ENCODE results near the gene NPHP4.

Gene NPHP4

GRCh38 chr1:6003568-6004411 is 11.6 kb upstream of the NPHP4 start:
- no peak for TF ChIP-seq POU6F1 (CRISPR knock-in tag; IDR thresholded peaks at IDR 0.05; ENCODE audit: borderline replicate concordance, low read depth)
- TF ChIP-seq ZNF8 (CRISPR knock-in tag; IDR thresholded peaks at IDR 0.05), result no peak
- TF ChIP-seq BACH2 (CRISPR knock-in tag; IDR thresholded peaks at IDR 0.05; ENCODE audit: borderline replicate concordance), result no peak
- TF ChIP-seq ZC3H10 (CRISPR knock-in tag; IDR thresholded peaks at IDR 0.05), result no peak
- TF ChIP-seq ZFP30 (CRISPR knock-in tag; IDR thresholded peaks at IDR 0.05), result no peak
- TF ChIP-seq TCF4 (CRISPR knock-in tag; IDR thresholded peaks at IDR 0.05; ENCODE audit: borderline replicate concordance), result no peak
- no peak for TF ChIP-seq PATZ1 (CRISPR knock-in tag; IDR thresholded peaks at IDR 0.05; ENCODE audit: borderline replicate concordance)
- TF ChIP-seq ZNF70 (CRISPR knock-in tag; IDR thresholded peaks at IDR 0.05), result no peak
- no peak for TF ChIP-seq OSR1 (CRISPR knock-in tag; IDR thresholded peaks at IDR 0.05)
- no peak for TF ChIP-seq ARNTL (CRISPR knock-in tag; IDR thresholded peaks at IDR 0.05; ENCODE audit: borderline replicate concordance, low read depth)
- no peak for TF ChIP-seq GLIS3 (CRISPR knock-in tag; IDR thresholded peaks at IDR 0.05)
- no peak for TF ChIP-seq ISL1 (CRISPR knock-in tag; IDR thresholded peaks at IDR 0.05)
- no peak for TF ChIP-seq TSHZ2 (CRISPR knock-in tag; IDR thresholded peaks at IDR 0.05)
- TF ChIP-seq ZFP3 (CRISPR knock-in tag; IDR thresholded peaks at IDR 0.05), result no peak
- no peak for TF ChIP-seq TOX (CRISPR knock-in tag; IDR thresholded peaks at IDR 0.05; ENCODE audit: borderline replicate concordance)
- TF ChIP-seq SNAI2 (CRISPR knock-in tag; IDR thresholded peaks at IDR 0.05), result no peak
- TF ChIP-seq CREB5 (CRISPR knock-in tag; IDR thresholded peaks at IDR 0.05; ENCODE audit: low read depth), result no peak
- TF ChIP-seq RARB (CRISPR knock-in tag; IDR thresholded peaks at IDR 0.05), result no peak
- ATAC-seq, result no peak

GRCh38 chr1:6002714-6003501 is 10.7 kb upstream of the NPHP4 start:
- no peak for ATAC-seq
- TF ChIP-seq CSRNP3 (CRISPR knock-in tag; IDR thresholded peaks at IDR 0.05), result no peak
- no peak for TF ChIP-seq OSR1 (CRISPR knock-in tag; IDR thresholded peaks at IDR 0.05)
- TF ChIP-seq ZC3H10 (CRISPR knock-in tag; IDR thresholded peaks at IDR 0.05), result no peak
- TF ChIP-seq SNAI2 (CRISPR knock-in tag; IDR thresholded peaks at IDR 0.05), result no peak
- no peak for TF ChIP-seq ZNF565 (CRISPR knock-in tag; conservative IDR thresholded peaks at IDR 0.05; ENCODE audit: low read depth)
- no peak for TF ChIP-seq PPARA (CRISPR knock-in tag; IDR thresholded peaks at IDR 0.05; ENCODE audit: borderline replicate concordance)
- TF ChIP-seq ARNTL (CRISPR knock-in tag; IDR thresholded peaks at IDR 0.05; ENCODE audit: borderline replicate concordance, low read depth), result no peak
- TF ChIP-seq ESRRG (CRISPR knock-in tag; IDR thresholded peaks at IDR 0.05), result no peak
- TF ChIP-seq ZFP30 (CRISPR knock-in tag; IDR thresholded peaks at IDR 0.05), result no peak
- no peak for TF ChIP-seq TSHZ2 (CRISPR knock-in tag; IDR thresholded peaks at IDR 0.05)
- no peak for TF ChIP-seq ISL1 (CRISPR knock-in tag; IDR thresholded peaks at IDR 0.05)
- TF ChIP-seq BACH2 (CRISPR knock-in tag; IDR thresholded peaks at IDR 0.05; ENCODE audit: borderline replicate concordance), result no peak
- TF ChIP-seq GLIS3 (CRISPR knock-in tag; IDR thresholded peaks at IDR 0.05), result no peak
- TF ChIP-seq TCF4 (CRISPR knock-in tag; IDR thresholded peaks at IDR 0.05; ENCODE audit: borderline replicate concordance), result no peak
- no peak for TF ChIP-seq POU6F1 (CRISPR knock-in tag; IDR thresholded peaks at IDR 0.05; ENCODE audit: borderline replicate concordance, low read depth)
